Hepatocyte (in vitro differentiated cells): Measurements from ENCODE around the gene TMPRSS2. TPM values are rescaled to one million over a fixed set of nuclear protein-coding genes. Genes with fewer than 3 reads are reported as not detected.

Experiments
- DNase-seq: peaks from one replicate; pipeline ENCODE4 v3.0.0-alpha.2; 2016; ENCODE audit warnings: low spot score
- H2AFZ ChIP-seq: fragments of 200-600 bp; sonication (generic); 2 replicates; pipeline ENCODE4 v1.6.0; 2016; ENCODE audit warnings: antibody characterized with exemption, mild to moderate bottlenecking
- H3K27ac ChIP-seq: fragments of 200-600 bp; sonication (generic); 2 replicates; pipeline ENCODE4 v1.5.1; 2016; ENCODE audit warnings: mild to moderate bottlenecking
- H3K27me3 ChIP-seq: fragments of 200-600 bp; sonication (generic); 2 replicates; pipeline ENCODE4 v1.6.1; 2016
- H3K36me3 ChIP-seq: fragments of 200-600 bp; sonication (generic); replicated peaks from 2 replicates; pipeline ENCODE4 v1.5.1; 2016; ENCODE audit warnings: low read depth; ENCODE audit not compliant: insufficient read depth
- H3K4me1 ChIP-seq: fragments of 200-600 bp; sonication (generic); 2 replicates; pipeline ENCODE4 v1.5.1; 2016; ENCODE audit warnings: mild to moderate bottlenecking, moderate library complexity; ENCODE audit not compliant: insufficient read depth
- H3K4me2 ChIP-seq: fragments of 200-600 bp; sonication (generic); 2 replicates; pipeline ENCODE4 v1.6.0; 2016
- H3K4me3 ChIP-seq: fragments of 200-600 bp; sonication (generic); 2 replicates; pipeline ENCODE4 v1.5.1; 2016; ENCODE audit warnings: mild to moderate bottlenecking
- H3K79me2 ChIP-seq: fragments of 200-600 bp; sonication (generic); 2 replicates; pipeline ENCODE4 v1.6.0; 2017; ENCODE audit warnings: mild to moderate bottlenecking
- H3K9me2 ChIP-seq: fragments of 200-600 bp; sonication (generic); replicated peaks from 2 replicates; pipeline ENCODE4 v1.6.0; 2017; ENCODE audit warnings: mild to moderate bottlenecking; ENCODE audit not compliant: insufficient read depth
- H3K9me3 ChIP-seq: fragments of 200-600 bp; sonication (generic); 2 replicates; pipeline ENCODE4 v1.5.1; 2016; ENCODE audit warnings: low read depth, mild to moderate bottlenecking
- H4K20me1 ChIP-seq: fragments of 200-600 bp; sonication (generic); 2 replicates; pipeline ENCODE4 v1.6.0; 2016; ENCODE audit warnings: mild to moderate bottlenecking; ENCODE audit not compliant: insufficient read depth, poor library complexity, severe bottlenecking
- CTCF ChIP-seq: fragments of 200-600 bp; sonication (generic); IDR thresholded peaks from 2 replicates; pipeline ENCODE4 v1.5.1; 2016; ENCODE audit warnings: antibody characterized with exemption, mild to moderate bottlenecking; ENCODE audit not compliant: poor library complexity
- EZH2 ChIP-seq: fragments of 200-600 bp; sonication (generic); IDR thresholded peaks from 2 replicates; pipeline ENCODE4 v1.6.1; 2016; ENCODE audit warnings: antibody characterized with exemption, mild to moderate bottlenecking, borderline replicate concordance
- EZH2phosphoT487 ChIP-seq: fragments of 200-600 bp; sonication (generic); IDR thresholded peaks from one replicate; pipeline ENCODE4 v1.6.1; 2018; ENCODE audit warnings: antibody characterized with exemption, mild to moderate bottlenecking, low read depth, moderate library complexity; ENCODE audit not compliant: unreplicated experiment, severe bottlenecking
- WGBS: methylation state at CpG from one replicate; pipeline ENCODE4 v1.1.6; 2016; ENCODE audit warnings: low lambda C conversion rate; ENCODE audit errors: missing lambda C conversion rate; 5-methylcytosine and 5-hydroxymethylcytosine counted together
- polyA plus RNA-seq: library from polyadenylated mRNA; unstranded; fragments of >200 nt; fragmentation: Nextera tagmentation; extraction: Ambion mirVana; gene quantifications from 2 replicates; pipeline ENCODE4 v1.2.1, GENCODE V29; 2016
- total RNA-seq: library from RNA; depleted of rRNA; stranded (reverse); fragments of >200 nt; gene quantifications from 2 replicates; pipeline ENCODE4 v1.2.3, GENCODE V29; 2014

TMPRSS2 gene
- total RNA-seq (113 and 121 TPM in 2 replicates), polyA plus RNA-seq (50.8 and 65.9 TPM in 2 replicates)

- H3K9me3 ChIP-seq, result no peaks in the 10 kb centered on the region
- no peaks in the 10 kb centered on the region for H3K36me3 ChIP-seq
- H3K4me2 ChIP-seq, result peak within 1 kb of the TSS; percentile 86
- H3K27me3 ChIP-seq, result peaks cover 25% of the 10 kb centered on the region
- H3K9me2 ChIP-seq, result no peaks in the 10 kb centered on the region
- 2% methylated on average over 43 of the region's 85 CpGs for WGBS
- DNase-seq, result peak; percentile 91
- H3K4me3 ChIP-seq, result peak within 1 kb of the TSS; percentile 75
- peak within 1 kb of the TSS; percentile 31 for H2AFZ ChIP-seq
- peaks cover 26% of the 10 kb centered on the region for H3K4me1 ChIP-seq
- no peak for TF ChIP-seq CTCF
- TF ChIP-seq EZH2, result peak; percentile 71
- TF ChIP-seq EZH2phosphoT487, result peak; percentile 47
- peaks cover 26% of the 10 kb centered on the region for H4K20me1 ChIP-seq
- peak within 1 kb of the TSS; percentile 96 for H3K27ac ChIP-seq
- peaks cover 58% of the 10 kb centered on the region for H3K79me2 ChIP-seq
Measured at GRCh38 chr21:41507521-41508414, at the start of gene TMPRSS2. TSS of gene TMPRSS2 (minus strand) at chr21:41508158. CDS start at chr21:41498133, 10,025 bp downstream.

GRCh38 chr21:41555057-41555456 lies 47.1 kb upstream of the TMPRSS2 start:
- 82% methylated on average over 1 of the region's 1 CpG for WGBS
- H3K9me2 ChIP-seq, result no peaks in the 10 kb centered on the region
- H3K4me1 ChIP-seq, result peaks cover 9% of the 10 kb centered on the region
- DNase-seq, result no peak
- no peaks in the 10 kb centered on the region for H4K20me1 ChIP-seq
- H3K4me3 ChIP-seq, result no peak overlapping the region
- no peak overlapping the region for H2AFZ ChIP-seq
- H3K27ac ChIP-seq, result no peak overlapping the region
- TF ChIP-seq EZH2phosphoT487, result no peak
- no peak for TF ChIP-seq EZH2
- no peak for TF ChIP-seq CTCF
- H3K36me3 ChIP-seq, result no peaks in the 10 kb centered on the region
- no peaks in the 10 kb centered on the region for H3K9me3 ChIP-seq
- H3K27me3 ChIP-seq, result no peaks in the 10 kb centered on the region
- H3K4me2 ChIP-seq, result no peak overlapping the region
- H3K79me2 ChIP-seq, result no peaks in the 10 kb centered on the region

GRCh38 chr21:41552254-41552653 lies 44.3 kb upstream of the TMPRSS2 start:
- H3K9me3 ChIP-seq, result no peaks in the 10 kb centered on the region
- H2AFZ ChIP-seq, result no peak overlapping the region
- H3K27ac ChIP-seq, result no peak overlapping the region
- no peak for DNase-seq
- no peak overlapping the region for H3K4me3 ChIP-seq
- no peak overlapping the region for H3K4me2 ChIP-seq
- no peaks in the 10 kb centered on the region for H4K20me1 ChIP-seq
- no peaks in the 10 kb centered on the region for H3K27me3 ChIP-seq
- no peaks in the 10 kb centered on the region for H3K9me2 ChIP-seq
- no peaks in the 10 kb centered on the region for H3K36me3 ChIP-seq
- H3K79me2 ChIP-seq, result no peaks in the 10 kb centered on the region
- TF ChIP-seq CTCF (no peak), EZH2 (no peak), EZH2phosphoT487 (no peak)
- 95% methylated on average over 6 of the region's 6 CpGs for WGBS
- H3K4me1 ChIP-seq, result no peaks in the 10 kb centered on the region
